Activated effector memory CD4-positive, alpha-beta T cell treated with anti-CD3 and anti-CD28 coated beads, Interleukin-2, amount 50 U/mL, for 16 hours (primary cell): ENCODE measurements around the gene CTNNA2.

Source experiments
- DNase-seq: peaks from one replicate; pipeline ENCODE4 v3.0.0-alpha.2; 2020

Gene CTNNA2

DNA sequence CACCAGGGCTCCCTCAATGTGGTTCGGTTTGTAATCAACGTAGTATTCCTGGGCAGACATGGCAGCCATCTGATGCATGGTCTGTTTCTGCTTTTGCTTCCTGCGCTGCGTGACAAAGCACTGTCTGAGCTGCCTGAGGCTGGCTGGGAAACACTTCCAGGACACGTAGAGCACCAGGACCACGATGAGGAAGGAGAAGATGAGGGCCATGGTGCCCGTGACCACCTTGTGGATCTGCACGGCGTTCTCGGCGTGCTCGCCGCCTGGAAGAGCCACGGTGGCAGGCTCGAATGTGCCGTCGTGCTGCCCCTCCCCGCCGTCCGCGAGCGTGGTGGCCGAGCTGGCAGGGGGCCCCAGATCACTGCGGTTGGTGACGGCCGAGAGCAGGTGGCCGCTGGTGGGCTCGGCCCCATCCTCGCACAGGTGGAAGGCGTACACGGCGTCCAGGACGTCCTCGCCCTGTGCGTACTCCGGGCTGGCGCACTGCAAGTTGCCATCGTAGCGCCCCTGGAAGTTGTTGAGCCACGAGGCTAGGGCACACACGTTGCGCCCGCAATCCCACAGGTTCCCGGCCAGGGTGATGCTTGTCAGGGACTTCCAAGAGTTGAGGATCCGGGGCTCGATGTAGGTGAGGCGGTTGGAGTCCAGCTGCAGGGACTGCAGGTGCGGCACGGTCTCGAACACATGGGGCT is 789.6 kb downstream of the CTNNA2 start:
- DNase-seq, result no peak

DNA sequence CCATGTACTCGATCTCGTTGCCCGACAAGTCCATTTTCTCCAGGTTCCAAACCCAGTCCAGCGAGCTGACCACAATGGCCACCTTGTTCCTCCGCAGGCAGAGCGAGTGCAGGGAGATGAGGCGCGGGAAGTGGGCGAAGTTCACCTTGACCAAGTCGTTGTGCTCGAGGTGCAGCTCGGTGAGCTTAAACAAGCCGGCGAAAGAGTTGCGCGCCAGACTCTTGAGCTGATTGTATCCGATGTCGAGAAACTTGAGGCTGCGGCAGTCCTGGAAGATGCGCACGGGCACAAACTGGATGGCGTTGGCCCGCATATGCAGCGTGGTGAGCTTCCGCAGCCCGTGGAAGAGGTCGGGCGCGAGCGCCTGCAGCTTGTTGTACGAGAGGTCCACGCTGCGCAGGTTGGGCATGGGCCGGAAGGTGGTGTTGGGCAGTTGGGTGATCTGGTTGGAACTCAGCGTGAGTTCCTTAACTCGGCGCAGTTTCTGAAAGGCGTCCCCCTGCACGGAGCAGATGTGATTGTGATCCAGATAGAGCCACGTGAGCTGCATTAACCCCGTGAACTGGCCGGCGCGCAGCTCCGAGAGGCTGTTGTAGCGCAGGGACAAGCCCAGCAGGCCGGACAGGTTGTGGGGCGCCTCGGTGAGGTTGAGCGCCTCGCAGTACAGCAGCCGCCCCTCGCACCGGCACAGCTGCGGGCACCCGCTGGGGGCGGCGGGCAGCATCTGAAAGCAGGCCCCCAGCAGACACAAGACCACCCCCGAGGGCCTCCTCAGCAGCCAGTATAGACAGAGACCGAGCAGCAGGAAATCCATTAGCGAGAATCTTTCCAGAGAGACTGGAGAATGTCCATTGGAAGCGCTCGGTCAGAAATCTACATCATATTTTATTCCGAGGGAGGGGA is 790.4 kb downstream of the CTNNA2 start:
- DNase-seq, result no peak

DNA sequence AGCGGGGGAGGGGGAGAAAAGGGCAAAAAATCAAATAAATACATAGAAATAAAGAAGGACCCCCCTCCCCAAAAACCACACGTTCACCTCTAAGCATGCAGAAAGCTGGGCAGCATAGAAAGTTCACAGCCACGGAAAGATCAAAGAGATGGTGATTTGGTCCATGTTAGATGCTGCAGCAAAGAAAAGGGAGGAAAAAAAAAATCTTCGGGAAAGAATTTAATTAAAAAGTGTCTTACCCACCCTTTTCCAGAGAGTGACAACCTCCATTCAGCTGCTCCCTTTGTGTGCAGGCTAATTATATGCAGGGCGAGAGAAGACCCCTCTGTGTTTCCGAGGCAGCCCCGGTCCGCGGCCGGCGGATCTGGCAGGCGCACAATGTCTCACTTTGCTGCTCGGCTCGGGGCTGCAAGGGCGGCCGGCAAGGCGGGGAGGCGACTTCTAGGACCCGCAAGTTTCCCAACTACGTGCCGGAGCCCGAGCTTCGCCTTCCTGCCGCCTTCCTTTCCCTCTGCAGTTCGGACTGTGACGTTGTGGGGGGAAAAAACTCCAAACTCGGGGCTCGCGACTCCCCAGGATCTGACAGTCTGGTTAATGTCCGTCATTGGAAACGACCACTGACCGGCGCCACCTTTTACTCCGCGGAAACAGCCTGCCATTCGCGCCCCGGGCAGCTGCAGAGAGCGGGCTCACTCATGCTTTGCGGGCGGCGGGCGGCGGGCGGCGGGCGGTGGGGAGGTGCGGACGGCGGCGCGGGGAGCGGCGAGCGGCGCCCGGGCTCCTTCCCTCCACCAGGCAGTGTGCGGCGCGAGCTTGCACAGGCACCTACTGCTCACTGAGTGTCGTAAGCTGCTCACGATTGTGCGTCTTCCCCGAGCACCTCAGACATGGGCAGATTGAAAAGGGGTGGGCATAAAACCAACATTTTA is 791.3 kb downstream of the CTNNA2 start, which contains the start of gene LRRTM1:
Gene LRRTM1 (minus strand): TSS at position 844 of the 929 bp plus-strand sequence. CDS start 933 bp downstream, outside the sequence.
- no peak for DNase-seq

DNA sequence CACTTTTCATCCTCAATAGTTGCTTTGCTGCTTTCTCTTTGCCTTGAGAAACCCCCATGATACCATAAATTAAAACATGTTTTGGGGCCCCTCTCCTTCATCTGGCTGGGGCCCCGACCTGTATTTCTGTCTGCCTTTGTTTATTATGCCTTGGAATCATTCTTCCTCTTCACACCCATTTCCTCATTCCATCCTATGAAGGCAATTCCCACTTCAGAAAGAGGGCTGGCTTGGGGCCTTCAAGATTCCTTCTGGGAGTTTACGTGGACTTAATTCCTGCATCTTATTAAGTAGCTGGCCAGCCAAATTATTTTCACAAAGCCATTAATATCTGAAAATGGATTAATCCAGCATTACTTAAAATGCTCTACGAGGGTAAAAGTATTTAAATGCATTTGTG is 798.5 kb downstream of the CTNNA2 start:
- no peak for DNase-seq

DNA sequence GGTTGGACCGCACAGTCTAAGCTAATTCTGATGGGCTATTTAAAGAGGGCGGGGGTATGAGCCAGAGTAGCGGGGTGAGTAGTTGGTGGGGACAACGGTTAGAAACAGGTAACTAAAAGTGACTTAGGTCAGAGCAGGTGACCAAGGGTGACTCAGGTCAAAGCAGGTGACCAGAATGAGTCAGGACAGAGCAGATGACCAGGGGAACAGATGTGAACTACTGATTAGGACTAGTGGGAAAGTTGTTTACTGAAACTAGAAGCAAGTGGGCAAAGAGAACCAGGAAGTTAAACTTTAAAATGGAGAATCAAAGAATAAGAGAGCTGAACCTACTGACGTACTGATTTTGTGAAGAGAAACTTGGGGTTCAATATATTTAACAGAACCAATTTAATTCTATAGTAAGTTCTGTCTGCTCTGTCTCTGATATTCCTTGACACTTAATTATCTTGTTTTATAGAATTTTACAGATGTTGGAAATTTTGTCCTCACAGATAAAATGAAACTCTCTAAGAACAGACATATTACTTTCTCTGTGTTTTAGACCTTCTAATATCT is 799.5 kb downstream of the CTNNA2 start:
- DNase-seq, result no peak

DNA sequence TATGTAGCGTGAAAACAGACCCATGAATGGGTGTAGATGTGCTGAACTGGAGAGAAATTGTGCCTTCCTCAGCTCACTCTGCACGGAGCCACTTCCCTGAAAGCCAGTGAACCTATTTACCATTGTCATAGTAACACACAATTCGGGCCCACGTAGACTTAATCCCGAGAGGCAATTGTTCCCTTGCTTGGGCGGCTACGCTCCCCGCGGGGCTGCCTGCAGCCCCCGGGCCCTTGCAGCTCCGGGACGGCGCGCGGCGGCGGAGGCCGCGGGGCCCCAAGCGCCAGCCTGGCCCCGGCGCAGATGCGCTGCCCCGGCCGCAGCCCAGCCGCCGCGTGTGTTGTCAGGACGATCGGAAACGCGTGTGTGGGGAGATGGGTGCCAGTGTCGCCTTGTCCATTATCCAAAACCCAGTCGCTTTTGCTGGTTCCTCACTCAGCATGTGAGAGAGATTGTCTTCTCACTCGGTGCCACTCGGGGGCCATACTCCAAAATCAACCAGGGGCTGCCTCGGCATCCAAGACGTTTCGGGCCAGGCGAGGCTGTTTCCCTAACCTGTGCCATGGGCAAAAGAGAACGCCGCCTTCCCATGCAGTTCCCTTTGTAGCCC is 809.6 kb downstream of the CTNNA2 start:
- no peak for DNase-seq

DNA sequence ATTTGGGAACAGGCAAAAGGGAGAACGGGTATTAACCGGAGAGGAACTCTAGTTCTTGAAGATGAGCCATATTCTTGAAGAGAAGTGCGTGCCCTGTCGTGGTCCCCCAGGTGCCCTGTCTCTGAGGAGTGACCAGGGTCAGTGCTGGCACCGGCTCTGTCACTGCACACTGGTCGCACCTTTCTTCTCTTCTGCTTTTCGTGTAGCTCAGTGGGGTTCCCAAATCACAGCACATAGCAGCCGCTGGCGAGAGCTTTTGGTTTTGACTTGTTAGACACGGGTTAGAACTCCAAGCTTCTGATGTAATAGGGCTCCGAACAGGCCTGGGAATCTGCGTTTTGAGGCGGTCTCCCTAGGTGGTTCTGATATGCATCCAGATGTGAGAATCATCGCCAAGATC is 810.1 kb downstream of the CTNNA2 start:
- no peak for DNase-seq

DNA sequence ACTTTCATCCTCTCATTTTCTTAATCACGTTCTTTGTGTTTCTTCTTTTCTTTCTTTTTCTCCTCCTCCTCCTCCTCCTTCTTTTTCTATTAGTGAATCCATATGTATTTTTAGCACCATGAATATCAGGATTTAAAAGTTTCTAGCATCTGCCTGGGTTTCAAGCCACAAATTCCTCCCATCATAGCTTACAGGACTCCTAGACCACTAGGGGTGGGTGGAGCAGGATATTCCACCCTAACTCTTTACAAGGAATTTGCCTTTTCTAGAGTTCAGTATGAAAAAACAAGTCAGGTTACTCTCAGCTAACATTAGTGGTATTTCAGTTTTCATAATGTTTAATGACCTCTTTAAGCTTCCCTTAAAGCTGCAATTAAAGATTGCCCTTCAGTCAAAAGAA is 810.8 kb downstream of the CTNNA2 start:
- DNase-seq, result no peak

DNA sequence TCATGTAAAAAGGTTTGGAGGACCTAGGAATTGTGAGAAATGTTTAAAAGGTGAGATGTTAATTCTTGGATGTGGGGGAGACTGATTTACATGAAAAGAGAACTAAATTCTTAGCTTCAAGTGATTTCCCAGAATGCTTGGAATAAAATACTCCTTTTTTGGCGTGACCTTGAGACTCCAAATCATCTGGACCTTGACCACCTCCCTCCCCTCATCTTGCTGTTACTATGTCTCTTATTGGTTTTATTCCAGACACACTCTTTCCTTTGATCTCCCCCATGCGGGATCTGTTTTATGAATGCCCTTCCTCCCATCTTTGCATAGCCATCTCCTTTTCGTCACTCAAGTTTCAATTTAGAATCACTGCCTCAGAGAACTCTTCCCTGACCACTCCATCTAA is 811.7 kb downstream of the CTNNA2 start:
- no peak for DNase-seq

DNA sequence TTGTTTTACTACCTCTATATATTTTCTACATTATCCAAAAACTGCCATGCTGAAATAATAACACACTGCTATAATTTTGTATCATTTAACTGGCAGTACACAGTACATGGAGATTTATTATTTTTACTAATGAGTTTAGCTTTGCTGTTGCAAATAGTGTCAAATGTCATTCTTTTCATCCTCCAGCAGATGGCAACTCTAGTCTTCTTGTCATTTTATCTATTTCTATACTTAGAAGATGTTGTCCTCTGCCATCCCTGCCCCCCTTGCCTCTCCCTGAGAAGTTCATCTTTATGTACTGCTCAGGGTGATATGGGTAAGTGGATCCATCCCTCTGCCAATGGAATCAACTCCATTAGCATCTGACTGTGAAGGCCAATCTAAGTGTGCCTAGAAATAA is 813.4 kb downstream of the CTNNA2 start:
- no peak for DNase-seq

DNA sequence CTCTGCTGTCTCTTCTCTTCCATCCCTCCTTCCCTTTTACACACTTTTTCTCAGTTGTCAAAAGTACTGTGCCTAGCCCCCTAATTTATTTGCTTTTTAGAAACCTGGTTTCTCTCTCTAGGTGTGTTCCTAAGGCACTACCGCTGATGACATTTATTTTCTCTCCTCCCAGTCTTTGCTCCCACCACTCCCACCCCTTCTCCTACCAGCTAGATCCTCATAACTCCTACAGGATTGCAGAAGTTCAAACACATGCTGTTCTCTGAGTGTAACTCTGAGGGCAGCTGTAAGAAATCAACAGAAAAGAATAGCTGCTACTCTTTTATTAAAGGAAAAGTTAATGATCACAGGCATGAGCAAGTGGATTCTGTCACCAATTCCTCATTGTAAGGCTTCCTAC is 814.0 kb downstream of the CTNNA2 start:
- DNase-seq, result no peak

DNA sequence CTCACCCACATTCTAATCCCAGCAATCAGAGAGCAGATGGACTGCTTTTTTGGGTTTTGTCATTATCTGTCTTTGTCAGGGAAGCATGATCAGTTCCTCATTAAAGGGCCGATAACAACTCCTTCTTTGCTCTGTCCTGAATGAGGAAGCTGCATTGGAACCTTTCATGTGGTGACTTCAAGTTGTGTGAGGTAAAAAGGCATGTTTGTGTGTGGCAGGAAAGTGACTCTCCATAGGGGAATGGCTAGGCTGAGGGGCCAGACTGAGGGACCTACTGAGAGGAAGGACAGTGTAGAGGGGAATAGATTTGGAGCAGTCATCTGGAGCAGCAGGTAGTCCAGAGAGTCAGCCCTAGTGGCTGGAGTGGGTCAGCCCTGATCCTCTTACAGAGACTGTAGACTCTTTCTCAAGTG is 815.3 kb downstream of the CTNNA2 start:
- no peak for DNase-seq

DNA sequence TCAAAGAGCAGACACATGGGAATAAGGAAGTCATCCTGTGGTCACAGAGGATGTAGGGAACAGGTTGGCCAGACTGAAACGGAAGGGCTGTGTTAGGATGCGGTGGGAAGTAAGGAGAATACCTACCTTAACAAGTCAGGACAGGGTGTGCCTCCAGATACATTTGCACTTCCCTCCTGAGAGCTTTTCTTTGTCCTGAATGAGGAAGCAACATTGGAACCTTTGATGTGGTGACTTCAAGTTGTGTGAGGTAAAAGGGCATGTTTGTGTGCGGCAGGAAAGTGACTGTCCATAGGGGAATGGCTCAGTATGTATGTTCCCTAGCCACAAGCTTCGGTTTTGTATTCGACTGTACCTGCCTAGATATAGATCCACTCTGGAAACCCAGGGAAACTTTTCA is 816.6 kb downstream of the CTNNA2 start:
- no peak for DNase-seq

DNA sequence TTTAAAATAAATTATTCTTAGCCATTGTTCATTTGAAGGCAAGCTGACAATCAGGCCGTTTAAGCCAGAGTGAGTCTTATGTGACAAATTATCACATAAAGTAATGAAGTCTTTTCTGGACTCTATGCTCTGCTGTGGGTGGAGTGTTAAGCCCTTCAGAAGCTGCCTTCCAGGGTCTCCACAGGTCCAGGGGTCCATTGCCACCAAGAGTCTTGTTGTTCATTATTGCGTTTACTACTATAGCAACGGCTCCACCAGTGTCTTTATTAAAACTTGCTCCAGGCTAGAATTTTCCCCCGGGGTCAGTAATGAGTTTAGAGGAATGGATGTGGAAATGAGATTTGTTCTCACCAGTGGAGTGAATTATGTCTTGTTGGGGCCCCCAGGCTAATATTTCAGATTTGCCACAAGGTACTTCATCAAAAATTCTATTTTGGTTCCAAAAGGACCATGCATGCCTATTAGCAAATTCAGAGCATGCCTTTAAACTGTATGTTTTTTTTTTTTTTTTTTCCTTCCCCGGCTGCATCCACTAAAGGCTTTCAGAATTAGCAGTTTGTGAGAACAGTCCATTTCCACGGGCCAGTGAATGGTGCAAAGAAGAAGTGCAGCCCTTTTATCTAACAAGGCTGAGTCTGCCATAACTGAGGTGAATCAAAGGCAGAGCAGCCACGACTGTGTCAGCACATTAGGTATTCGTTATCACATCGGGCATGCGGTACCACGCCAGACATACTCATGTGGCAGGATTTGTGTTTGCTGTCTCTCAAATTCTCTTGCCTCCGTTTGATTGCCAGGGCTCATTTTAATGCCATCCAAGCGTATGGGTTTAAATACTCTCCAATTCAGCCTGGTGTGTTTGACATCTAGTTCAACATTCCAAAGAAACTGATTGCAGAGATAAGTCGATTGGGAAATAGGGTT is 817.9 kb downstream of the CTNNA2 start:
- no peak for DNase-seq

DNA sequence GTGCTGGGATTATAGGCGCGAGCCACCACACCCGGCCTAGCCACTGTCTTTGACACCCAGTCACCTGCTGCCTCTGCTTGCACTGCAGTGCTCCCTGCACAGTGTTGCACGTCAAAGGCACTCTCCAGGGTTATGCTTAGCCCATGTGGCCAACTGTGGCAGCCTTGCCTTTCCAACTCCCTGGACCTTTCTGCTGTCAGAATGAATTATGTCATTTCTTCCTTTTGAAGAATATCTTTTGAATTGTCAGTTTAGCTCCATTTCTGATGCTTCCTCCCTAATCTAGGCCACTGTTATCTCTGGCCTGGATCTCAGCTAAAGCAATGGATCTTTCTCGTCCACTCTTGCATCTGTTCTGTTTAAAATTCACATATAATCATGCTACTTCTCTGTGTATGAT is 821.0 kb downstream of the CTNNA2 start:
- no peak for DNase-seq

DNA sequence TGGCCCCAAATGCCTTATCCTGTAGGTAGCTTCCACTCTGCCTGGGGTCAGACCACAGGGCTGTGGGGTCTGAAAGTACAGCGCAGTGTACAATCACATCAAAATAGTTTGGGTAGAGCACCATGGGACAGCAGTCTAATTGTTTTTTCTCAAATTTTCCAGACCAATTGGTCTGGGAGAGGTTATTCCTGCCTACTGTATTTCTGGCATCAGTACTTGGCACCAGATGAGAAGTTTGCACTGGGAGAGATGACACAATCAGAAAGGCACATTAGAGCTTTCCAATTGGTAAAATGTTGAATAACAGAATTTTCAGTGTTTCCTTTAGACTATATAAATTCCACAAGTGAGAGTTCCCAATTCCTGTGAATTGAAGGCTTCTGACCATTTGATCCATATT is 822.6 kb downstream of the CTNNA2 start:
- DNase-seq, result no peak

DNA sequence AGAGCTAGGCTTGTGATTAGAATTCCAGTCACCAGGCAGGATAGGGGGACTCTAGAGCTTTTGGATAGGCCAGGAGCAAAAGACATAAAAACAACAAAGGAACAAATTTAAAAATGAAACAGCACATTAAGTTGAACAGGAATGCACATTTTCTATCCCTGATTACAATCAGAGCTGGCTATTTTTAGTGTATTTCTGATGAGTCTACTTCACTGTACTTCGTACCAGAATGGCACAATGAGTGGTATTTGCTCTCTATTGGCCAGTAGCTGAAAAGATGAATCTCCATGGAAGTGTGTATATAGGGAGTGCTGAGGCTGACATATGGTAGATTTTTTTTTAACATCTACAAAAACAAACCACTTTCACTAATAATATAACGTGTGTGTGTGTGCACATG is 825.9 kb downstream of the CTNNA2 start:
- no peak for DNase-seq

DNA sequence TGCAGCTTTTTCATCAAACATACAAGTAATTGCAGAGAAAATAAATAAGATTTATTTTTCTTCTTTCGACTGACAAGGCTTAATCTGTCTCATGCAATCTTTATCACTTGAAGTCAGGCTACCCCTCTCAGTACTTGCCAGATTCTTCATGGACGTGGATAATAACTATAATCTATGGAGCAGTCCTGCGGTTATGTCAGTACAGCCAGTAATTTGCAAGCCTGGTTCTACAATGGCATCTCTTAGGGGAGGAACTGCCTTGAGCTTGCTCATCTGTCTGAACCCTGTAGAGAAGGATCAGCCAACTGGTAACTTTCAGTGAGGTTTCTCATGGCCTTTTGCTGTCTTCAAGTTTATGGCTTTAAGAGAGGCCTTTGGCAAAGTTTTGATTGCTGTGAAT is 827.2 kb downstream of the CTNNA2 start:
- DNase-seq, result no peak

DNA sequence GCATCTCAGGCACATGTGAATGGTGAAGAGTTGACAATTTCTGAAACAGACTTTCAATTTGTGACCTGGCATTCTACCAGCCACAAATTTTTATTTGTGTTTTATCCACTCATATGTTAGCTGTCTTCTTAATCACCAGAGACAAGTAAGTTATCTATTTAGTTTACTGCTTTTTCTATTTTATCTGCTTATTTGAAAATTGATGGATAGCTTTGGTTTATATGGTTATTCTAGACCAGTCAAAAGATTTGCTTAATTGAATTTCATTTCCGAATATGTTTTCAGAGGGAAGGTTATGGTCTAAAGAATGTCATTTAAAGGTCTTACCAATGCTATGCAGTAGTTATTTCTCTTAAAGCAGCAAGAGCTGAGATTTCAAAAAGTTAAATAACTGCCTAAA is 835.2 kb downstream of the CTNNA2 start:
- no peak for DNase-seq

DNA sequence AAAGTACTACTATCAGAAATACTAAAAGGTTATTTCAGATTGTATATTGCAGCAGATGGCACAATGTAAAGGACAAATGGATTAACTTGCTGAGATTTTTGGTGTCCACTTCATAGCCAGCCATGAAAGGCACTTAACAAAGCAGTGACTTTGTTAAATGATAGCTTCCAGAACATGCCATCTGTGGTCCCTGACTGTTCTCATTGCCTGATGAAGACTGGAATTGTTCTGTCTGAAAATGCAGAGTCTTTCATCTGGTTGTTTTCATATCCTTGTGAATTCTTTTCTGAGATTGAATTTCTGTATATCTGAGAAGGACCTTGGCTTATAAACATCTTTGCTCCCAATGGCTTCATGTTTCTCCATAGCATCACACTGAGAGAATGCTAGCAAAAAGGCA is 836.1 kb downstream of the CTNNA2 start:
- DNase-seq, result no peak

DNA sequence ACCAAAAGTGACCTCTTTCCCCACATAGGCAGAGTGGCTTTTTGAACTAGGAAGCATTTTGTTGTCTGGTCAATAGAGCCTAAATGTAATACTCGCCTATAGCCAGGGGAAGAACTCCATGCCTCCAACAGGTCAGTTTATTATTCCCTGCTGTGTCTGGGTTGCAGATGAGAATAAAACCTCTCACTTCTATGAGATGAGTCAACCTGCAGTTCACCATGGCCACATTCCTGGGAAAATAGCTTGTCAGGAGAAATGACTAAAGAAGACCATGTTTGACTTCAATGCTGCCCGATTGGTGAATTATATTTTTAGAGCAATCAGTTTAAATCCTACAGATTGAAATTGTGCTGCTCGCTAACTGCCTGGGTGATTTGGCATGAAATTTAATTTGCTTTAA is 838.4 kb downstream of the CTNNA2 start:
- DNase-seq, result no peak
